IMR-90 (cell line): ENCODE results near the gene DPEP1. TPM values are rescaled to one million over a fixed set of nuclear protein-coding genes. Genes with fewer than 3 reads are reported as not detected.

Experiments
- ATAC-seq: fragments of 200-7000 bp; cut with Tn5 transposase; 2 replicates; pipeline ENCODE4 v1.9.1; 2020; ENCODE audit warnings: low read depth, mild to moderate bottlenecking, moderate library complexity
- BruUV-seq: library from RNA; stranded (reverse); fragments of 400-500 nt; replicated peaks from 2 replicates; lab custom pipeline; 2021; lab: Mats Ljungman, UMichigan
- CTCF ChIA-PET: fragments of 300-600 bp; formaldehyde crosslinking; extraction: SDS; loops from one replicate; lab custom pipeline; 2021; ENCODE audit warnings: antibody characterized with exemption; lab: Yijun Ruan, JAX
- POLR2A ChIA-PET: fragments of 300-600 bp; sonication (Branson Sonifier 250); formaldehyde crosslinking; loops from one replicate; lab custom pipeline; 2022; ENCODE audit warnings: antibody characterized with exemption; ENCODE audit not compliant: unreplicated experiment; lab: Charles Lee
- DNase-seq: peaks from one replicate; pipeline ENCODE4 v3.0.0; 2013
- H2AFZ ChIP-seq: replicated peaks from 2 replicates; pipeline ENCODE3; 2013; ENCODE audit warnings: low read length, mild to moderate bottlenecking; ENCODE audit not compliant: poor library complexity
- H2AK5ac ChIP-seq: 2 replicates; pipeline ENCODE4 v1.6.1; 2013; ENCODE audit warnings: low read depth, low read length, inconsistent platforms
- H2AK9ac ChIP-seq: replicated peaks from 2 replicates; pipeline ENCODE3; 2013; ENCODE audit warnings: mild to moderate bottlenecking, low read depth, low read length, moderate library complexity; ENCODE audit not compliant: poor library complexity
- H2BK120ac ChIP-seq: 2 replicates; pipeline ENCODE4 v1.6.1; 2013; ENCODE audit warnings: low read depth, low read length, inconsistent platforms
- H2BK15ac ChIP-seq: 3 replicates; pipeline ENCODE4 v1.6.1; 2013; ENCODE audit warnings: low read depth, low read length, inconsistent platforms
- H2BK20ac ChIP-seq: 2 replicates; pipeline ENCODE4 v1.6.1; 2013; ENCODE audit warnings: low read depth, mild to moderate bottlenecking, inconsistent platforms, low read length, moderate library complexity
- H2BK5ac ChIP-seq: 2 replicates; pipeline ENCODE4 v1.6.1; 2013; ENCODE audit warnings: mild to moderate bottlenecking, low read depth, low read length, inconsistent platforms; ENCODE audit not compliant: poor library complexity, severe bottlenecking
- H3K14ac ChIP-seq: replicated peaks from 2 replicates; pipeline ENCODE4 v1.6.1; 2013; ENCODE audit warnings: low read depth, low read length, inconsistent platforms
- H3K18ac ChIP-seq: 2 replicates; pipeline ENCODE4 v1.6.1; 2013; ENCODE audit warnings: low read depth, low read length, control low read depth
- H3K23ac ChIP-seq: 2 replicates; pipeline ENCODE4 v1.6.1; 2013; ENCODE audit warnings: low read depth, low read length, inconsistent platforms
- H3K27ac ChIP-seq: 2 replicates; pipeline ENCODE4 v1.5.1; 2013; ENCODE audit warnings: mild to moderate bottlenecking, control low read depth, low read length; ENCODE audit not compliant: insufficient read depth
- H3K27me3 ChIP-seq: 2 replicates; pipeline ENCODE4 v1.6.1; 2013; ENCODE audit warnings: low read length; ENCODE audit not compliant: control insufficient read depth, insufficient read depth
- H3K36me3 ChIP-seq: 2 replicates; pipeline ENCODE4 v1.6.1; 2013; ENCODE audit warnings: low read length, mixed read lengths; ENCODE audit not compliant: control insufficient read depth, insufficient read depth
- H3K4ac ChIP-seq: 2 replicates; pipeline ENCODE4 v1.6.1; 2013; ENCODE audit warnings: low read depth, low read length, inconsistent platforms
- H3K4me1 ChIP-seq: 2 replicates; pipeline ENCODE4 v1.6.1; 2013; ENCODE audit warnings: low read length, mixed read lengths; ENCODE audit not compliant: control insufficient read depth, insufficient read depth
- H3K4me2 ChIP-seq: 2 replicates; pipeline ENCODE4 v1.6.1; 2013; ENCODE audit warnings: low read depth, mild to moderate bottlenecking, control low read depth, low read length, moderate library complexity
- H3K4me3 ChIP-seq: 2 replicates; pipeline ENCODE4 v1.5.1; 2013; ENCODE audit warnings: low read depth, mild to moderate bottlenecking, control low read depth, low read length, moderate library complexity; ENCODE audit not compliant: insufficient read depth
- H3K56ac ChIP-seq: 2 replicates; pipeline ENCODE4 v1.6.1; 2013; ENCODE audit warnings: low read length, inconsistent platforms; ENCODE audit not compliant: insufficient read depth; ENCODE audit errors: extremely low read depth
- H3K79me1 ChIP-seq, 2 experiments: 2 replicates each; pipeline ENCODE4 v1.6.1; 2013; ENCODE audit warnings: low read length in 2 of 2, inconsistent platforms in 1 of 2, low read depth in 1 of 2
- H3K9ac ChIP-seq: 2 replicates; pipeline ENCODE4 v1.6.1; 2013; ENCODE audit warnings: low read depth, low read length, control low read depth
- H3K9me1 ChIP-seq: 2 replicates; pipeline ENCODE4 v1.6.1; 2013; ENCODE audit warnings: low read length, inconsistent platforms; ENCODE audit not compliant: insufficient read depth
- H3K9me3 ChIP-seq: 2 replicates; pipeline ENCODE4 v1.6.1; 2013; ENCODE audit warnings: low read length; ENCODE audit not compliant: control insufficient read depth, insufficient read depth
- H4K20me1 ChIP-seq: 2 replicates; pipeline ENCODE4 v1.6.1; 2013; ENCODE audit warnings: low read length, inconsistent platforms; ENCODE audit not compliant: insufficient read depth
- H4K5ac ChIP-seq: 2 replicates; pipeline ENCODE4 v1.6.1; 2013; ENCODE audit warnings: mild to moderate bottlenecking, low read depth, low read length, control low read depth
- H4K8ac ChIP-seq, 2 experiments: 2 replicates each; pipeline ENCODE4 v1.6.1; 2013; ENCODE audit warnings: low read depth in 2 of 2, low read length in 2 of 2, control low read depth in 1 of 2, inconsistent platforms in 1 of 2
- H4K91ac ChIP-seq: 2 replicates; pipeline ENCODE4 v1.6.1; 2013; ENCODE audit warnings: low read depth, low read length, inconsistent platforms; ENCODE audit not compliant: insufficient read depth
- BHLHE40 ChIP-seq: fragments of 150-350 bp; IDR thresholded peaks from 2 replicates; pipeline ENCODE4 v1.6.1; 2016; ENCODE audit warnings: mild to moderate bottlenecking, low read depth, low read length
- CEBPB ChIP-seq: IDR thresholded peaks from 2 replicates; pipeline ENCODE4 v1.6.1; 2012; ENCODE audit warnings: low read depth, low read length, improper control_type of control experiment
- CHD1 ChIP-seq: IDR thresholded peaks from 2 replicates; pipeline ENCODE4 v1.6.1; 2012; ENCODE audit warnings: low read depth, low read length, improper control_type of control experiment
- FOS ChIP-seq: fragments of 150-350 bp; IDR thresholded peaks from 2 replicates; pipeline ENCODE4 v1.6.1; 2016; ENCODE audit warnings: low read depth, low read length
- MAFK ChIP-seq: IDR thresholded peaks from 2 replicates; pipeline ENCODE4 v1.6.1; 2012; ENCODE audit warnings: low read depth, low read length, improper control_type of control experiment
- MAZ ChIP-seq: IDR thresholded peaks from 2 replicates; pipeline ENCODE4 v1.6.1; 2012; ENCODE audit warnings: low read depth, mild to moderate bottlenecking, low read length, improper control_type of control experiment, moderate library complexity, borderline replicate concordance
- MXI1 ChIP-seq: IDR thresholded peaks from 2 replicates; pipeline ENCODE4 v1.6.1; 2012; ENCODE audit warnings: low read depth, mild to moderate bottlenecking, low read length, moderate library complexity, borderline replicate concordance
- NFE2L2 ChIP-seq: fragments of 150-350 bp; IDR thresholded peaks from 2 replicates; pipeline ENCODE4 v1.6.1; 2016; ENCODE audit warnings: low read depth, mild to moderate bottlenecking, low read length
- POLR2A ChIP-seq: IDR thresholded peaks from 2 replicates; pipeline ENCODE4 v1.6.1; 2012; ENCODE audit warnings: mild to moderate bottlenecking, low read depth, low read length
- RAD21 ChIP-seq: IDR thresholded peaks from 2 replicates; pipeline ENCODE4 v1.6.1; 2012; ENCODE audit warnings: low read length, improper control_type of control experiment
- RCOR1 ChIP-seq: IDR thresholded peaks from 2 replicates; pipeline ENCODE4 v1.6.1; 2012; ENCODE audit warnings: mild to moderate bottlenecking, low read length, improper control_type of control experiment; ENCODE audit not compliant: insufficient replicate concordance
- RFX5 ChIP-seq: IDR thresholded peaks from 2 replicates; pipeline ENCODE4 v1.8.0; 2012; ENCODE audit warnings: low read depth, mild to moderate bottlenecking, low read length, moderate library complexity
- SMC3 ChIP-seq: fragments of 150-350 bp; IDR thresholded peaks from 2 replicates; pipeline ENCODE4 v1.6.1; 2016; ENCODE audit warnings: low read depth, mild to moderate bottlenecking, antibody characterized with exemption, low read length, moderate library complexity
- WGBS, 2 experiments: methylation state at CpG; one replicate each; pipeline versions ENCODE4 v1.1.5 to v1.1.7; 2013; ENCODE audit warnings: missing lambda C conversion rate in 2 of 2; ENCODE audit not compliant: insufficient read length in 1 of 2; ENCODE audit errors: extremely low coverage in 2 of 2; 5-methylcytosine and 5-hydroxymethylcytosine counted together
- dilution Hi-C: fragments of 300-500 bp; cut with HindIII; formaldehyde crosslinking; loops from one replicate; pipeline ENCODE4 v1.14.3; 2018; ENCODE audit warnings: low sequenced_read_pairs; ENCODE audit not compliant: unreplicated experiment
- in situ Hi-C: fragments of 300-500 bp; cut with MboI; formaldehyde crosslinking; loops from 3 replicates; pipeline ENCODE4 v1.14.3; 2019; ENCODE audit warnings: low sequenced_read_pairs, inconsistent platforms, mixed read lengths
- intact Hi-C: fragments of 100-400 bp; cut with micrococcal nuclease; formaldehyde crosslinking; loops from 2 replicates; pipeline ENCODE4 v1.10.0; 2022
- polyA plus RNA-seq, 3 experiments: library from polyadenylated mRNA; depleted of rRNA; stranded (reverse); fragments of >200 nt; gene quantifications; 2 replicates each; pipeline ENCODE4 v1.2.3, GENCODE V29; 2012; ENCODE audit warnings: low replicate concordance in 1 of 3
- total RNA-seq: library from RNA; depleted of rRNA; stranded (reverse); fragments of >200 nt; gene quantifications from 2 replicates; pipeline ENCODE4 v1.2.3, GENCODE V29; 2012
- TF ChIP-seq, protein P1 (sequence below): fragments of 150-350 bp; IDR thresholded peaks from 2 replicates; pipeline ENCODE4 v1.6.1; 2016; ENCODE audit warnings: low read depth, mild to moderate bottlenecking, low read length, moderate library complexity, borderline replicate concordance
- TF ChIP-seq, protein P2 (sequence below): conservative IDR thresholded peaks from 2 replicates; pipeline ENCODE4 v1.5.1; 2012; ENCODE audit warnings: mild to moderate bottlenecking, low read depth, low read length, improper control_type of control experiment
- TF ChIP-seq, protein P3 (sequence below): fragments of 150-350 bp; IDR thresholded peaks from 2 replicates; pipeline ENCODE4 v1.6.1; 2017; ENCODE audit warnings: mild to moderate bottlenecking, antibody characterized with exemption, low read length, low read depth

Gene DPEP1
- total and polyA plus RNA-seq, 2 of the 4 experiments (the other 2 are of a cell fraction): not detected

DNA sequence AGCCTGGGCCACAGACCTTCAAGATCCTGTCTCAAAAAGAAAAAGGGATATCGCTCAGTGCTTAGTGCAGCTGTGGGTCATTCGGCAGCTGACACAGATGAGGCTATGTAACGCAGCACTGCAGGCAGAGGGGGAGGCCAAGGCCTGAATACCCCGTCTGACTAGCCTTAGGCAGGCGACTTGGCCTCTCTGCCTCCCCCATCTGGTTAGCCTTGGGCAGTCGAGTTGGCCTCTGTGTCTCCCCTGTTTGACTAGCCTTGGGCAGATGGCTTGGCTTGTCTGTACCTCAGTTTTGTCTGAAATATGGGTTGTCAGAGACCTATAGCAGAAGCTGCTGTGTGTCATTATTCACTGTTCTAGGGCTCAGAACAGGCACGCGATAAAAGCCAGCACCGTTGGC is 54.2 kb downstream of the DPEP1 start:
- H2BK120ac ChIP-seq: no peak overlapping the region
- no peak overlapping the region for H2AK5ac ChIP-seq
- H2BK5ac ChIP-seq: no peak overlapping the region
- intact Hi-C loops (loop anchor here (1.0 kb wide), 1 partner anchor 92 kb away; the partner anchor contains the start of gene CPNE7), dilution Hi-C loops (no loop called here), in situ Hi-C loops (no loop called here)
- no peak overlapping the region for H2BK15ac ChIP-seq
- H3K27me3 ChIP-seq: no peaks in the 10 kb centered on the region
- H3K36me3 ChIP-seq: peaks cover 4% of the 10 kb centered on the region; the same call in 1 of the 2 replicates
- H3K27ac ChIP-seq: no peak overlapping the region
- no peak overlapping the region for H4K8ac ChIP-seq
- no peak overlapping the region for H3K56ac ChIP-seq
- ChIA-PET CTCF (no interaction called here), POLR2A (no interaction called here)
- H2AFZ ChIP-seq: no peak overlapping the region
- no peak overlapping the region for H4K5ac ChIP-seq
- H3K23ac ChIP-seq: no peak overlapping the region
- no peak overlapping the region for H3K14ac ChIP-seq
- H3K18ac ChIP-seq: no peak overlapping the region
- no peak overlapping the region for H2AK9ac ChIP-seq
- H2BK20ac ChIP-seq: no peak overlapping the region
- DNase-seq (no peak), ATAC-seq (no peak)
- no peak overlapping the region for H4K91ac ChIP-seq
- TF ChIP-seq, protein P1, sequence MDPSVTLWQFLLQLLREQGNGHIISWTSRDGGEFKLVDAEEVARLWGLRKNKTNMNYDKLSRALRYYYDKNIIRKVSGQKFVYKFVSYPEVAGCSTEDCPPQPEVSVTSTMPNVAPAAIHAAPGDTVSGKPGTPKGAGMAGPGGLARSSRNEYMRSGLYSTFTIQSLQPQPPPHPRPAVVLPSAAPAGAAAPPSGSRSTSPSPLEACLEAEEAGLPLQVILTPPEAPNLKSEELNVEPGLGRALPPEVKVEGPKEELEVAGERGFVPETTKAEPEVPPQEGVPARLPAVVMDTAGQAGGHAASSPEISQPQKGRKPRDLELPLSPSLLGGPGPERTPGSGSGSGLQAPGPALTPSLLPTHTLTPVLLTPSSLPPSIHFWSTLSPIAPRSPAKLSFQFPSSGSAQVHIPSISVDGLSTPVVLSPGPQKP: no peak
- TF ChIP-seq FOS: no peak
- no peak for TF ChIP-seq MAZ
- TF ChIP-seq RCOR1: no peak
- no peak for TF ChIP-seq SMC3
- TF ChIP-seq BHLHE40: no peak
- no peak for TF ChIP-seq CHD1
- TF ChIP-seq NFE2L2: no peak
- TF ChIP-seq, protein P2, sequence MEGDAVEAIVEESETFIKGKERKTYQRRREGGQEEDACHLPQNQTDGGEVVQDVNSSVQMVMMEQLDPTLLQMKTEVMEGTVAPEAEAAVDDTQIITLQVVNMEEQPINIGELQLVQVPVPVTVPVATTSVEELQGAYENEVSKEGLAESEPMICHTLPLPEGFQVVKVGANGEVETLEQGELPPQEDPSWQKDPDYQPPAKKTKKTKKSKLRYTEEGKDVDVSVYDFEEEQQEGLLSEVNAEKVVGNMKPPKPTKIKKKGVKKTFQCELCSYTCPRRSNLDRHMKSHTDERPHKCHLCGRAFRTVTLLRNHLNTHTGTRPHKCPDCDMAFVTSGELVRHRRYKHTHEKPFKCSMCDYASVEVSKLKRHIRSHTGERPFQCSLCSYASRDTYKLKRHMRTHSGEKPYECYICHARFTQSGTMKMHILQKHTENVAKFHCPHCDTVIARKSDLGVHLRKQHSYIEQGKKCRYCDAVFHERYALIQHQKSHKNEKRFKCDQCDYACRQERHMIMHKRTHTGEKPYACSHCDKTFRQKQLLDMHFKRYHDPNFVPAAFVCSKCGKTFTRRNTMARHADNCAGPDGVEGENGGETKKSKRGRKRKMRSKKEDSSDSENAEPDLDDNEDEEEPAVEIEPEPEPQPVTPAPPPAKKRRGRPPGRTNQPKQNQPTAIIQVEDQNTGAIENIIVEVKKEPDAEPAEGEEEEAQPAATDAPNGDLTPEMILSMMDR: no peak
- no peak for TF ChIP-seq MXI1
- TF ChIP-seq POLR2A: no peak
- TF ChIP-seq MAFK: no peak
- no peak for TF ChIP-seq RAD21
- TF ChIP-seq, protein P3, sequence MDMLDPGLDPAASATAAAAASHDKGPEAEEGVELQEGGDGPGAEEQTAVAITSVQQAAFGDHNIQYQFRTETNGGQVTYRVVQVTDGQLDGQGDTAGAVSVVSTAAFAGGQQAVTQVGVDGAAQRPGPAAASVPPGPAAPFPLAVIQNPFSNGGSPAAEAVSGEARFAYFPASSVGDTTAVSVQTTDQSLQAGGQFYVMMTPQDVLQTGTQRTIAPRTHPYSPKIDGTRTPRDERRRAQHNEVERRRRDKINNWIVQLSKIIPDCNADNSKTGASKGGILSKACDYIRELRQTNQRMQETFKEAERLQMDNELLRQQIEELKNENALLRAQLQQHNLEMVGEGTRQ: no peak
- no peak for TF ChIP-seq RFX5
- TF ChIP-seq CEBPB: no peak
- no peak overlapping the region for H3K4me3 ChIP-seq
- H3K9me3 ChIP-seq: no peaks in the 10 kb centered on the region
- no peak overlapping the region for H3K9ac ChIP-seq
- peaks cover 7% of the 10 kb centered on the region; the same call in 1 of the 2 replicates for H3K9me1 ChIP-seq
- peaks cover 0 to 4% of the 10 kb centered on the region in 2 experiments; a peak in 1 of 4 replicates for H3K79me1 ChIP-seq
- H3K4me2 ChIP-seq: no peak overlapping the region
- 80% methylated on average over 6 of the region's 9 CpGs; no CpG with 5 or more reads in 1 of the 2 experiments for WGBS, 2 experiments
- H3K4me1 ChIP-seq: peaks cover 6% of the 10 kb centered on the region
- no TSS peak for BruUV-seq
- H4K20me1 ChIP-seq: no peaks in the 10 kb centered on the region
- no peak overlapping the region for H3K4ac ChIP-seq
